ENCODE data around the gene POR.

POR gene

GRCh38 chr7:75977743-75978142 is 62.8 kb downstream of the POR start:
- Histone ChIP-seq H3K36me3 (ENCODE audit: insufficient read depth, low read length) (peaks cover 19% of the 10 kb centered on the region; the same call in 1 of the 2 replicates), H3K27me3 (ENCODE audit: insufficient read depth, low read length) (no peaks in the 10 kb centered on the region), H3F3A (ENCODE audit: insufficient read depth, low read length) (no peaks in the 10 kb centered on the region), H3K79me2 (ENCODE audit: insufficient read depth, low read length) (no peaks in the 10 kb centered on the region), H3K4me1 (ENCODE audit: insufficient read depth, low read length, severe bottlenecking) (no peaks in the 10 kb centered on the region), H3K9me3 (ENCODE audit: low read length) (no peaks in the 10 kb centered on the region), H3K27ac (ENCODE audit: low read depth, low read length, poor library complexity, severe bottlenecking) (no peak overlapping the region), H3K9me2 (ENCODE audit: low read depth, low read length) (no peaks in the 10 kb centered on the region), H3K4me3 (ENCODE audit: low read depth, low read length, poor library complexity, severe bottlenecking) (no peak overlapping the region), H2AFZ (ENCODE audit: low read length) (no peak overlapping the region), H3K9ac (ENCODE audit: low read length) (no peak overlapping the region), H4K20me1 (ENCODE audit: insufficient read depth, low read length) (no peaks in the 10 kb centered on the region), H3K4me2 (ENCODE audit: low read length) (no peak overlapping the region)
- no peak for TF ChIP-seq EZH2 (IDR thresholded peaks at IDR 0.05; ENCODE audit: borderline replicate concordance, low read length)
- no peak for TF ChIP-seq CTCF (IDR thresholded peaks at IDR 0.05; ENCODE audit: low read length)

- H3K79me2 ChIP-seq (ENCODE audit: insufficient read depth, low read length): no peaks in the 10 kb centered on the region
- H3K9me3 ChIP-seq (ENCODE audit: low read length): no peaks in the 10 kb centered on the region
- H3K4me2 ChIP-seq (ENCODE audit: low read length): no peak overlapping the region
- no peaks in the 10 kb centered on the region for H3K27me3 ChIP-seq (ENCODE audit: insufficient read depth, low read length)
- no peaks in the 10 kb centered on the region for H4K20me1 ChIP-seq (ENCODE audit: insufficient read depth, low read length)
- H3K36me3 ChIP-seq (ENCODE audit: insufficient read depth, low read length): peaks cover 19% of the 10 kb centered on the region; the same call in 1 of the 2 replicates
- no peaks in the 10 kb centered on the region for H3F3A ChIP-seq (ENCODE audit: insufficient read depth, low read length)
- no peaks in the 10 kb centered on the region for H3K4me1 ChIP-seq (ENCODE audit: insufficient read depth, low read length, severe bottlenecking)
- no peak overlapping the region for H2AFZ ChIP-seq (ENCODE audit: low read length)
- TF ChIP-seq CTCF (IDR thresholded peaks at IDR 0.05; ENCODE audit: low read length) (no peak), EZH2 (IDR thresholded peaks at IDR 0.05; ENCODE audit: borderline replicate concordance, low read length) (no peak)
- no peak overlapping the region for H3K27ac ChIP-seq (ENCODE audit: low read depth, low read length, poor library complexity, severe bottlenecking)
- no peak overlapping the region for H3K9ac ChIP-seq (ENCODE audit: low read length)
- no peaks in the 10 kb centered on the region for H3K9me2 ChIP-seq (ENCODE audit: low read depth, low read length)
- H3K4me3 ChIP-seq (ENCODE audit: low read depth, low read length, poor library complexity, severe bottlenecking): no peak overlapping the region
Measured at GRCh38 chr7:75979759-75980429, 64.9 kb downstream of the POR start.

GRCh38 chr7:75980430-75981202 is 65.7 kb downstream of the POR start:
- no peak for TF ChIP-seq CTCF (IDR thresholded peaks at IDR 0.05; ENCODE audit: low read length)
- no peak for TF ChIP-seq EZH2 (IDR thresholded peaks at IDR 0.05; ENCODE audit: borderline replicate concordance, low read length)
- H3K4me1 ChIP-seq (ENCODE audit: insufficient read depth, low read length, severe bottlenecking): no peaks in the 10 kb centered on the region
- H3K4me3 ChIP-seq (ENCODE audit: low read depth, low read length, poor library complexity, severe bottlenecking): no peak overlapping the region
- H3K9ac ChIP-seq (ENCODE audit: low read length): no peak overlapping the region
- H3K27me3 ChIP-seq (ENCODE audit: insufficient read depth, low read length): no peaks in the 10 kb centered on the region
- H3K4me2 ChIP-seq (ENCODE audit: low read length): no peak overlapping the region
- H3F3A ChIP-seq (ENCODE audit: insufficient read depth, low read length): no peaks in the 10 kb centered on the region
- H3K27ac ChIP-seq (ENCODE audit: low read depth, low read length, poor library complexity, severe bottlenecking): no peak overlapping the region
- no peak overlapping the region for H2AFZ ChIP-seq (ENCODE audit: low read length)
- H3K9me3 ChIP-seq (ENCODE audit: low read length): no peaks in the 10 kb centered on the region
- peaks cover 26% of the 10 kb centered on the region for H3K36me3 ChIP-seq (ENCODE audit: insufficient read depth, low read length)
- H3K9me2 ChIP-seq (ENCODE audit: low read depth, low read length): no peaks in the 10 kb centered on the region
- H4K20me1 ChIP-seq (ENCODE audit: insufficient read depth, low read length): no peaks in the 10 kb centered on the region
- no peaks in the 10 kb centered on the region for H3K79me2 ChIP-seq (ENCODE audit: insufficient read depth, low read length)

All from OCI-LY1 (cell line).